Stimulated activated naive CD8-positive, alpha-beta T cell treated with anti-CD3 and anti-CD28 coated beads, Interleukin-15, Interleukin-2, amounts not matched to agents 100 ng/mL and 50 ng/mL, for 24 hours (primary cell): ENCODE results near the gene MSI2.

ENCODE experiments used
- H3K27ac Mint-ChIP-seq: one replicate; pipeline ENCODE4 v1.8.0; 2021; ENCODE audit warnings: mild to moderate bottlenecking, mixed read lengths
- H3K27me3 Mint-ChIP-seq: one replicate; pipeline ENCODE4 v1.8.0; 2021; ENCODE audit warnings: mixed read lengths
- H3K36me3 Mint-ChIP-seq: one replicate; pipeline ENCODE4 v1.8.0; 2021; ENCODE audit warnings: low read depth, mixed read lengths
- H3K4me1 Mint-ChIP-seq: one replicate; pipeline ENCODE4 v1.8.0; 2021; ENCODE audit warnings: low read depth, mixed read lengths
- H3K4me3 Mint-ChIP-seq: one replicate; pipeline ENCODE4 v1.8.0; 2021; ENCODE audit warnings: mild to moderate bottlenecking, mixed read lengths
- H3K9me3 Mint-ChIP-seq: one replicate; pipeline ENCODE4 v1.8.0; 2021; ENCODE audit warnings: mixed read lengths

MSI2 gene

GRCh38 chr17:57727630-57728175 is 471.4 kb downstream of the MSI2 start:
- peaks cover 6% of the 10 kb centered on the region for H3K4me1 Mint-ChIP-seq
- no peak overlapping the region for H3K27ac Mint-ChIP-seq
- no peaks in the 10 kb centered on the region for H3K36me3 Mint-ChIP-seq
- H3K9me3 Mint-ChIP-seq: no peaks in the 10 kb centered on the region
- no peaks in the 10 kb centered on the region for H3K27me3 Mint-ChIP-seq
- H3K4me3 Mint-ChIP-seq: no peak overlapping the region

- Mint-ChIP-seq H3K27ac (no peak overlapping the region), H3K4me1 (peaks cover 6% of the 10 kb centered on the region), H3K27me3 (no peaks in the 10 kb centered on the region), H3K4me3 (no peak overlapping the region), H3K9me3 (no peaks in the 10 kb centered on the region), H3K36me3 (no peaks in the 10 kb centered on the region)
Measured at GRCh38 chr17:57730026-57730701, 473.8 kb downstream of the MSI2 start.

- H3K27ac Mint-ChIP-seq: no peak overlapping the region
- no peaks in the 10 kb centered on the region for H3K9me3 Mint-ChIP-seq
- H3K36me3 Mint-ChIP-seq: no peaks in the 10 kb centered on the region
- H3K27me3 Mint-ChIP-seq: no peaks in the 10 kb centered on the region
- peaks cover 9% of the 10 kb centered on the region for H3K4me1 Mint-ChIP-seq
- no peak overlapping the region for H3K4me3 Mint-ChIP-seq
Measured at GRCh38 chr17:57732062-57732461, 475.7 kb downstream of the MSI2 start.

GRCh38 chr17:57733085-57733484 is 476.8 kb downstream of the MSI2 start:
- Mint-ChIP-seq H3K36me3 (no peaks in the 10 kb centered on the region), H3K27ac (no peak overlapping the region), H3K27me3 (no peaks in the 10 kb centered on the region), H3K9me3 (no peaks in the 10 kb centered on the region), H3K4me1 (peaks cover 9% of the 10 kb centered on the region), H3K4me3 (no peak overlapping the region)
